Fibroblast of lung (primary cell): ENCODE data around the gene PIM3.

Experiments used
- EZH2 ChIP-seq: IDR thresholded peaks from 2 replicates; pipeline ENCODE4 v1.5.1; 2012; ENCODE audit warnings: low read length, control low read depth, mild to moderate bottlenecking; ENCODE audit errors: missing control alignments
- TF ChIP-seq, protein P1 (sequence below), 2 donors: IDR thresholded peaks in 1 of 2; conservative IDR thresholded peaks in 1 of 2; 1 replicate in 1 of 2; 2 replicates in 1 of 2; pipeline ENCODE4 v1.5.1; 2011 to 2012; ENCODE audit warnings: low read length in 2 of 2, control low read depth in 1 of 2, inconsistent platforms in 1 of 2, low read depth in 1 of 2, mild to moderate bottlenecking in 1 of 2

DNA sequence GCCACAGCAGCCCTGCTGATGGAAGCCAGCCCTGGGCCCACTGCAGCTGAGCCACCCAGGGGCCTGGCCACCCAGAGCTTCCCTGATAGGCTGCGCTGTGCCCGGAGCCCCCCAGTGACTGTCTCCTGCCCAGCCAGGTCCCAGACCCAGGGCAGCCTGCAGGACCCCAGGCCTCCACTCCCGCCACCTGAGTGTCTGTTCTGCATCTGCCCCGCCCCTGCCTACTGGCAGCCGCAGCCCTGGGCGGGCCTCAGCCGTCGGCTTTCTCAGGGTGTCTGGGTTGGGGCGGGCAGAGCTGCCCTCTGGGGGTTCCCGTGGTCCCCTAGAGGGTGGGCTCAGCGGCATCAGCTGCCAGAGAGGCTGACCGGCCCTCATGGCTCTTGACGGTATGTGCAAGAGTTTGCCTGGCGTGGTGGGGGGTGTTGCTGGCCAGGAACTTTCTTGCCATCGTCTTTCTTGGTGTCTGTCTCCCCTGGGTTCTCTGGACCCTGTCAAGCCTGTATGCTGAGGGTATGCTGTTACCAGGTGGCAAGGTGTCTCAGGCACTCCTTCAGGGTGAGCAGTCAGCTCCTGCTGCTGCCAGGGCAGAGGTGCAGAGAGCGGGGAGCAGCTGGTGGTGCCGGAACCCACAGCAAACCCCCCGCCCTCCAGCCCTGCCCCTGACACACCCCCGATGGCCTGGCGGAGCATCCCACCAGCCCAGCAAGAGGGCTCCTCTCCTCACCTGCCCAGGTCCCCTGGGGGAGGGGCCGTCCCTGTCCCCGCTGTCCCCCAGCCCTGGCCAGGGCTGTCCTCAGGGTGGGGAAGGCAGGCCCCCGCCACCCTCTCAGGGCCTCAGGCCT lies 12.2 kb upstream of the PIM3 start:
- TF ChIP-seq, protein P1, sequence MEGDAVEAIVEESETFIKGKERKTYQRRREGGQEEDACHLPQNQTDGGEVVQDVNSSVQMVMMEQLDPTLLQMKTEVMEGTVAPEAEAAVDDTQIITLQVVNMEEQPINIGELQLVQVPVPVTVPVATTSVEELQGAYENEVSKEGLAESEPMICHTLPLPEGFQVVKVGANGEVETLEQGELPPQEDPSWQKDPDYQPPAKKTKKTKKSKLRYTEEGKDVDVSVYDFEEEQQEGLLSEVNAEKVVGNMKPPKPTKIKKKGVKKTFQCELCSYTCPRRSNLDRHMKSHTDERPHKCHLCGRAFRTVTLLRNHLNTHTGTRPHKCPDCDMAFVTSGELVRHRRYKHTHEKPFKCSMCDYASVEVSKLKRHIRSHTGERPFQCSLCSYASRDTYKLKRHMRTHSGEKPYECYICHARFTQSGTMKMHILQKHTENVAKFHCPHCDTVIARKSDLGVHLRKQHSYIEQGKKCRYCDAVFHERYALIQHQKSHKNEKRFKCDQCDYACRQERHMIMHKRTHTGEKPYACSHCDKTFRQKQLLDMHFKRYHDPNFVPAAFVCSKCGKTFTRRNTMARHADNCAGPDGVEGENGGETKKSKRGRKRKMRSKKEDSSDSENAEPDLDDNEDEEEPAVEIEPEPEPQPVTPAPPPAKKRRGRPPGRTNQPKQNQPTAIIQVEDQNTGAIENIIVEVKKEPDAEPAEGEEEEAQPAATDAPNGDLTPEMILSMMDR (conservative IDR thresholded peaks at IDR 0.05 in 1 of 2, IDR thresholded peaks at IDR 0.05 in 1 of 2; ENCODE audit: low read depth in 1 of 2, low read length in 2 of 2) = no peak
- TF ChIP-seq EZH2 = no peak
